HG02870 (cell line): ENCODE measurements around the gene LCN6.

Experiments
- ATAC-seq: cut with Tn5 transposase; IDR thresholded peaks from one replicate; pipeline ENCODE4 v1.9.1; 2021; ENCODE audit warnings: mild to moderate bottlenecking, moderate library complexity; ENCODE audit not compliant: unreplicated experiment

LCN6 gene

GRCh38 chr9:136728080-136728547, 20.2 kb downstream of the LCN6 start:
- peak; percentile 54 for ATAC-seq

GRCh38 chr9:136726631-136727191, 21.6 kb downstream of the LCN6 start:
- no peak for ATAC-seq

- ATAC-seq = no peak
Observed at GRCh38 chr9:136726118-136726517, 22.2 kb downstream of the LCN6 start.

- ATAC-seq = no peak
Observed at GRCh38 chr9:136725612-136726011, 22.7 kb downstream of the LCN6 start.

GRCh38 chr9:136724772-136725171, 23.6 kb downstream of the LCN6 start:
- ATAC-seq = no peak

- ATAC-seq = no peak
Observed at GRCh38 chr9:136723989-136724388, 24.3 kb downstream of the LCN6 start.

- no peak for ATAC-seq
Observed at GRCh38 chr9:136723362-136723976, 24.9 kb downstream of the LCN6 start.

GRCh38 chr9:136722969-136723356, 25.4 kb downstream of the LCN6 start:
- ATAC-seq = no peak

GRCh38 chr9:136722093-136722968, 26.0 kb downstream of the LCN6 start:
- ATAC-seq = no peak

- ATAC-seq = no peak
Observed at GRCh38 chr9:136721339-136722092, 26.8 kb downstream of the LCN6 start.

- ATAC-seq = no peak
Observed at GRCh38 chr9:136720898-136721338, 27.4 kb downstream of the LCN6 start.

- no peak for ATAC-seq
Observed at GRCh38 chr9:136720251-136720897, 28.0 kb downstream of the LCN6 start.

GRCh38 chr9:136719195-136719880, 29.0 kb downstream of the LCN6 start:
- no peak for ATAC-seq

- no peak for ATAC-seq
Observed at GRCh38 chr9:136718345-136719194, 29.8 kb downstream of the LCN6 start.

GRCh38 chr9:136717399-136717798, 30.9 kb downstream of the LCN6 start:
- no peak for ATAC-seq

- no peak for ATAC-seq
Observed at GRCh38 chr9:136714893-136715274, 33.4 kb downstream of the LCN6 start.

GRCh38 chr9:136714096-136714892, 34.0 kb downstream of the LCN6 start:
- ATAC-seq = no peak

- no peak for ATAC-seq
Observed at GRCh38 chr9:136713550-136713949, 34.8 kb downstream of the LCN6 start.
